Glomerular visceral epithelial cell (primary cell): ENCODE results near the gene NPDC1.

ENCODE experiments used
- DNase-seq: peaks from one replicate; pipeline ENCODE4 v3.0.0-alpha.2; 2016; ENCODE audit errors: extremely low spot score

NPDC1 gene

DNA sequence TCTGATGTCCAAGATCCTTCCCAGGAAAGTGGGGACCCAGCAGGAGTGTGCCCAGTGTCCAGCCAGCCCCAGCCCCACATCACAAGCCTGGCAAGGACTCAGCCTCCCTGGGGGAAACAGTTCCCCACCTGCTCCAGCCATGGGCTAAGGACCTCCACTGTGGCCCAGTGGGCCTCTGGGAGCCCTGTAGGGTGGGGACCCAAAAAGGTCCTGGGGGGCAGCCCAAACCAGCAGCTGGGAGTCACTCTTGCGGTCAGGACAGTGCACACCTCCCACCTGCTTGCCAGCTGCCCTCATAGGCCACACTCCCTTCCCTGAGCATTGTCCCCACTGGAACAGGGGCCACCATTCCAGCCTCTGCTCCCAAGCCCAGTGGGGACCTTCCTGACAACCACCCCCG is 19.6 kb downstream of the NPDC1 start:
- no peak for DNase-seq

DNA sequence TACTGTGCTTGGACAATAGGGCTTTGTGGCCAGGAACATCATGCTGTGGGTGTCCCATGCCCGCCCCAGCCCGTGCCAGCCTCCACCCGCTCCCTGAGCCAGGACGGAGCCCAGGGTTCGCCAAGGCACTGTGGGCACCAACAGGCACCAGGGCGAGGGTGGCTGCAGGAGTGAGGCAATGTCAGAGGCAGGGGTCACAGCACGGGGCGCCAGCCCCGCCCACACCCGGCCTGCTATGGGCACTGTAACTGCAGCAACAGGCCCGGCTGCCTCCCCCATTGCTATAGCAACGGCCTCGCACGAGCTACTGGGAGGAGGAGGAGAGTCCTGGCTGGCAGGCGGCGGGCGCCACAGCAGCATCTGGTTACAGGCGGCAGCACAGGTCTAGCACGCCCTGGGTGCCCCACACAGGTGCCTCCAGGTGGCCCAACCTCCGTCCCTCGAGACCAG is 20.4 kb downstream of the NPDC1 start:
- DNase-seq, result no peak

DNA sequence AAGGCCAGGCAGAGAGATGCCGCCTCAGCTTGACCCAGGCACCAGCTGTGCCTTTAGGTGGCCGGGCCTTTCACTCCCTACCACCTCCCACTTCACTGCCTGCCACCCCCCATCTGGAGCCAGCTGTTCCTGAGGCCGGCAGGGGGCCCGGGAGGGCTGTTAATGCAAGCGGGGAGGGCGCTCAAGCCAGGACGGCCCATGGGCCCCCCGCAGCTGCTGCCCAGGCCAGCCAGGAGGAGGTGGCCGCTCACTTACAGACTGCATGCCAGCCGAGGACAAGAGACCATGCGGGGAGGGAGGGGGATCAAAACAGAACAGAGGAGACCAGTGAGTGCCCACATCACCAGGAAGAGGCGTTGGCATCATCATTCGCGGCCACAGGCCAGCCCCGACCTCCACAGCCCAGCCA is 22.4 kb downstream of the NPDC1 start:
- DNase-seq, result no peak

DNA sequence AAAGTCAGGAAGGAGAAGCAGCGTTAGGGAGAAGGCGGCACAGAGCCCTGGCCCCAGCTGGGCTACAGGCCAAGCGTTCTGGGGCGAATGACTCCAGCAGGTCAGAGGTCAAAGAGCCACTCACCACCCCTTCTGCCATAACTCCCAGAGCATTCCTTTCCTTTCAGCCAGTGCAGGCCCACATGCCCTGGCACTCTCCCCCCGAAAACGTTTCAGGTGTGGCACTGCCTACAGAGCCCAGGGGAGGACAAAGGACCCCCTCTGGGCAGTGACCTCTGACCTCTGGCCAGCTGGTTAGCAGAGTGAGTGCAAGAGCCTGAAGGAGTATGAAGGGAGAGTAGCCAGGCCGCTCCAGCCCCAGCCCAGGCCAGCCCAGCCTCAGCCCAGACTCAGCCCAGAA is 22.8 kb downstream of the NPDC1 start:
- no peak for DNase-seq

DNA sequence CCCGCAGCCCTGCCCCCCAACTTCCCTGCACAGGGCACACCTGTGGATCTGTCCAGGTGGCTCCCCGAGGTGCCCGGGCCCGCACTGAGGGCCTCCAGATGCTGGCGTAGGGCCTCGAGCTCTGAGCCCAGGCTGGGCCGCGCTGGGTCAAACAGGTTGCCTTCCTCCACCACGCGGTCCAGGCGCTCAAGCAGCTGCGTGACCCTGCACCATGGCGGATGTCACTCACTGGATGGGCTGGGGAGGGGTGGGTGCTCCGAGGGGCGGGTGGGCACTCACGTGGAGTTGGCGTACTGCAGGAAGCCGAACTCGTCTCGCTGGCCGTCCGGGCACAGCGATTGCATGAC is 23.3 kb downstream of the NPDC1 start:
- DNase-seq, result no peak

DNA sequence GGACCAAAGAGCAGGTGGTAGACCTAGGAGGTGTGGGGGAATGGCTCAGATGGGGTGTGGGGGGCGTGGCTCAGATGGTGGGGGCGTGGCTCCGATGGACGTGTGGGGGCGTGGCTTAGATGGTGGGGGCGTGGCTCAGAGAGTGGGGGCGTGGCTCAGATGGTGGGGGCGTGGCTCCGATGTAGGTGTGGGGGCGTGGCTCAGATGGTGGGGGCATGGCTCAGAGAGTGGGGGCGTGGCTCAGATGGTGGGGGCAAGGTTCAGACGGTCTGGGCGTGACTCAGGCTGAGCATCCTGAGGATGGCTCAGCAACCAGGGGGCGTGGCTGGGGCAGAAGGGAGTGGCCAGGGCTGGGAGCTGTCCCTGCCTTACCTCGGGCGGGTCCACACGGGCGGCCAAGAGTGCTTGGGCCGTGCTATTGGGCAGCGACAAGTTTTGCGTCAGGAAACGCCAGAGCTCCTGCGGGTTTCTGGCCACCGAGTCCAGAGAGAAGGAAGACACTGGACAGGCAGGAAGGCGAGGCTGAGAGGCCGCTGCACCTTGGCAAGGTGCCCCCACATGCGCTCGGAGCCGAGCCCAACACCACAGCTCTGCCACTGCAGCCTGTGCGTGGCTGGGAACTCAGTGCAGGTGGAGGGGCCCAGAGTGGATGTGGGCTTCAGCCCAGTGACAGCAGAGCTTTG is 23.9 kb downstream of the NPDC1 start:
- peak; percentile 71 for DNase-seq

DNA sequence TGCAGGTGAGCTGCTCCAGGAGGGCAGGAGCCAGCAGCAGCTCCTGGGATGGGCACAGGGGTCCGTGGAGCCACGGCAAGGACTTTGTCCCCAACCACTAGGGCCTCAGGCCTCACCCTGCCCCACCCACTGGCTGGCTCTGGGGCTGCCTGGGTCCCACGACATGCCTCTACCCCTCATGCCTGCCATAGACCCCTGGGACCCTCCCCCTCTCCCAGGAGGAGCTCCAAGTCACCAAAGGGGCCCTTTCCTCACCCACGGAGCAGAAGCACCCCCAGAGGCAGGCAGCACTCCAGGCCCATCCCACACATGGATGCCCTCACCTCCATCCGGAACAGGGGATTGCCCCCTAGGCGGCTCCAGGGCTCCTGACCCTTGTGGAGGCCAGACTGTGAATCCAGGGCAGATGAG is 24.4 kb downstream of the NPDC1 start:
- DNase-seq, result no peak

DNA sequence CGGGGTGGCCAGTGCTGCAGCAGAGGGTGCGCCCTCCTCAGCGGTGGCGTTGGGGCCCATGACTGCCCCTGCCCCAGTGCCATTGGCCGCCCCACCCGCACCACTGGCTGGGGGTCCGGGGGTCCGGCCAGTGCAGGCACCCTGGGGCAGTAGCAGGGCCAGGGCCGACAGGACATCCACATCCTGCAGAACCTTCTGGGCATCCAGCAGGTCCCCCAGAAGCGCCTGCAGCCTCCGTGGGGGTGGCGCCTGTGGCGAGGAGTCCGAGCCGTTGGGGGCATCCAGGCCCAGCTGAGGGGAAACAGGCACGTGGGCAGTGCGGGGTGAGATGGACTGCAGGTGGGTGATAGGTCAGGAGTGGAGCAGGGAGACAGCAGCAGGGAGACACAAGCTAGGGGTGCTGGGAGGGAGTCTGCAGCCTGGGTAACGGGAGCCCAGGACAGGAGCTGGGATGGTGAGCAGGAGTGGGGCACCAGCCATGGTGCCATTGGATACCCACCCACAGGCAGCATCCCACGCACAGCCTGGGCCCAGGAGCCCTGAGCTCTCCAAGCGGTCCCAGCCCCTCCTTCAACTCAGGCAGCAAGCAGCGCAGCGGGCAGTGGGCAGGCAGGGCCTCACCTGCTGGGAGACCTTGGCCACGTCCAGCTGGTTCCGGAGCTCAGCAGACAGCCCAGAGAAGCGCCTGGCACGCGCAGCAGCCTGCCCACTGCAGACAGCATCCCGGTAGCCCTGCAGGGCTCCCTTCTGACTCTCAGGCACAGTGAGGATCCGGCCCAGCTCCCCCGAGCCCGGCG is 25.0 kb downstream of the NPDC1 start:
- no peak for DNase-seq

DNA sequence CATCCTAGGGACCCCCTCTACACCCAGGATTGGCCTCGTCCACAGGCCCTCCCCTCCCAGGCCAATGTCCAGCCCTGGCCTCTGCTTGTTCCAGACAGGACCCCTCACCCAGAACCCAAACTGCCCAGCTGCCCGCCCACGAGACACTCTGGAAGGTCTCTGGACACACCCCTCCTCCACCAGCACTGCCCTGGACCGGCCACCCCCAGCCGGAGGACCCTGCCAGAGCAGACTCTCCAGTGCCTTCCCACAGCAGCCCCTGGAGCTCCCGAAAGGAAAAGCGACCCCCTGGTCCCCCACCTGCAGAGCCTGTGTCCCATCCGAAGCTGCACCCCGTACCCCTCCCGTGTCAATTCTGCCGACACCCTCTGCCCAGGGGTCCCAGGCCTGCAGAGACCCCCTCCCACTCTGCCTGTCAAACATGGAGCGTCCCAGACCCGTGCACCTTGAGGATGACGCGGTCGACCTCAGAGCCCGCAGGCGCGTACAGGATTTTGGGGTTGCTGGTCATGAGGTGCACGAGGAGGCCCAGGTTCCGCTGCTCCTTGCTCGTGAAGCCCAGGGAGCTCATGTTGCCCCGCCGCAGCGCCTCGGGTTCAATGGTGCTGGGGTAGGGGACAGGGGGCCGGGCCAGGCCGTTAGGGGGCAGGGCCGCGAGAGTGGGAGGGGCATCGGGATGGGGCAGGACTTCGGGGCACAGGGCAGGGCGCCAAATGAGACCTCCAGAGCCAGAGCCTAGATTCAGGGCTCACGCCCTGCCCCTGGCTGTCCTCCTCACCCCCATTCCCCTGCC is 25.9 kb downstream of the NPDC1 start:
- DNase-seq, result no peak

DNA sequence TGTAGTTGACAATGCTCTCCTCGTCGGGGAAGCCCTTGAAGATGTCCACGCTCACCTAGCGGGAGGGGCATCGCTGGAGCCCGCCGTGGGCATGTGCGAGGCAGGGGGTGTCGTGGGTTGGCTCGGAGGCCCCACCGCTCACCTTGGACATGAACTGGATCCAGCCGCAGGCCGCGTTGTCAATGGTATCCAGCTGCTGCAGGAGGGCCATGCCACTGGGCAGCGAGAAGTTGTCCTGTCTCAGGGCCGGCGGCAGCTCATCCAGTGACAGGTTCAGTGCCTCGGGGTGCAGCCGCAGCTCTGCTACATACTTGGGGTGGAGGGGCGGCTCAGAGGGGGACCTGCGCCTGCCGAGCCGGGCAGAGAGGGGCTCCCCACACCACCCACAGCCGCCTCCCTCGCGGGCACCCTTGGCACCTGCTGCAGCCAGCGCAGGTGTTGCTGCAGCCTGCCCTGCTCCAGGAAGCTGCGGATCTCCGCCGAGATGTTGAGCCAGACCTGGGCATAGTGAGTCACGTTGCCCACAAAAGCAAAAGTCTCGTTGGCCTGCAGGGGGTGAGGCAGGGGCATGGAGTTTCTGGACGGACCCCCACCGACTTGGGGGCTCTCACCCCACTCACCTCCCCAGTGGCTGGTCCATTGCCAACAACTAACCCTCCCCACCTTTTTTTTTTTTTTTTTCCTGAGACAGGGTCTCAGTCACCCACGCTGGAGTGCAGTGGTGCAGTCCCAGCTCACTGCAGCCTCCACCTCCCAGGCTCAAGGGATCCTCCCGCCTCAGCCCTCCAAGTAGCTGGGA is 27.0 kb downstream of the NPDC1 start:
- no peak for DNase-seq

DNA sequence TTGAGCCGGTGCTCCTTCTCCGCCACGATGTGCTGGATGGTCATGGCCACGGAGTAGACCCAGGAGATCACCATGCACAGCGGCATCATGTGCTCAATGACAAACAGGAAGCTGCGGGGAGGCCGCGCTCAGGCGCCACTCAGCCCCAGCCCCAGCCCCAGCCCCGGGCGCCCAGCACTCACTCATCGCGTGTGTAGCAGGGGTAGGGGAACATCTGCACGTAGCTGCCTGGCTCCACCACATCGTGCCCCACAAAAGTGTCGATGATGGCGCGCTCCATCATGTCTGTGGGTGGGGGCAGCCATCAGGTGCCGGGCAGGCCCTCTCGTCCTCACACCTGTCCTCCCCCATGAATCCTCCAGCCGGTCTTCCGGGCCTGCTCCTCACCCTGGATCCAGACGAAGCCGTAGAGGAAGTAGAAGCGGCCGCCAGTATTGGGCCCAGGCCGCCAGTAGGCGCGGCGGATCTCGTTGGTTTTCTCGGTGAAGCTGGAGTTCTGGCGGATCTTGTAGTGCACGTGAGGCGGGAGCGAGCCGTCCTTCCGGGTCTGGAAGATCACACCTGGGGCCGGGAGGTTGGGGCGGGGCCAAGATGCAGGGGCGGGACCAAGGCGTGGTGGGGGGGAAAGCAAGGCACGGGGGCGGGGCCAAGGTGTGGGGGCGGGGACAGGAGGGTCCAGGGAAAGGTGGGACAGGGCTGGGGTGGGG is 28.0 kb downstream of the NPDC1 start:
- no peak for DNase-seq

DNA sequence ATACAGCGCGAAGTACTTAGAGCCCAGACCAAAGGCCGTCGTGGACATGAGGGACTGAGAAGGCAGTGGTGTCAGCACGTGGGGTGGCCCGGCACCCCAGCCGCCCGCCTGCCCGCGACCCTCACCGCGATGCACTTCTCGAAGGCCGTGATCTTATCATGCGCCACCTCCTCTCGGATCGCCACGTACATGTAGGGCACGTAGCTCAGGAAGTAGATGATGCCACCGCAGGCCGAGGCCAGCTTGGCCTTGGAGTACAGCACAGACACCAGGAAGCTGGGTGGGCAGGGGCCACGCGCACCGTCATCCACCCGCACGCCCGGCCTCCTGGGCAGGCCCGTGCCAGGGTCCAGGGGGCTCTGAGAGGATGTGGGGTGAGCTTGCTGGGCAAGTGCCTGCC is 28.9 kb downstream of the NPDC1 start:
- DNase-seq, result no peak

DNA sequence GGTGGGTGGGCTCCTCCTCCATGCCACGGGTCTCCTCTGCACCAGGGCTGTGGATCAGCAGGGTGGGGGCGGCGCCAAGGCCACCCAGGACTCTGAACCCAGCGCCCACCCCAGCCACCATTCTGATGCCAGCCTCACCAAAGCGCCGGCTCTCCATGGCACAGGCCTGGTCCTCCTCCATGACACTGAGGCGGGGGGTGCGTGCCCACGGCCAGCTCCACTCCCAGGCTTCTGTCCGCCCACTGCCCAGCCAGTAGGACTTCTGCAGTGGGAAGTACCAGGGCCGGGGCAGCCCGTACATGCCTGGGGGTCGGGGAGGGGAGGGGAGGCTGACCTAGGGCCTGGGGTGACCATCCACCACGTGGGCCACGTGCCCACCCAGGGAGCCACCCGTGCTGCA is 29.5 kb downstream of the NPDC1 start:
- no peak for DNase-seq

DNA sequence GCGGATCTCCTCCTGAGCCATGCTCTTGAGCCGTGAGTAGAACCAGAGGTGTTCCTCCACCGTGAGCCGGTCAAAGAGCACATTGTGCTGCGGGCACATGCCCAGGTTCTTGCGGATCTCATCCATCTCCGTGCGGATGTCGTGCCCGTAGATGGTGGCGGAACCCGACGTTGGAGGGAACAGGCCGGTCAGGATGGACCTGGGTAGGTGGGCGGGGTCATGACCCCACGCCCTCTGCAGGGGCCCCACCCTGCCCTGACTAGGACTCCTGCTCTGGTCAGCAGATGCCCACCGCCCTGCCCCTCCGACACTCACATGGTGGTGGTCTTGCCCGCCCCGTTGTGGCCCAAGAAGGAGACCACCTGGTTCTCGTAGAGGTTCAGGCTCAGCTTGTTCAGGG is 30.0 kb downstream of the NPDC1 start:
- no peak for DNase-seq

DNA sequence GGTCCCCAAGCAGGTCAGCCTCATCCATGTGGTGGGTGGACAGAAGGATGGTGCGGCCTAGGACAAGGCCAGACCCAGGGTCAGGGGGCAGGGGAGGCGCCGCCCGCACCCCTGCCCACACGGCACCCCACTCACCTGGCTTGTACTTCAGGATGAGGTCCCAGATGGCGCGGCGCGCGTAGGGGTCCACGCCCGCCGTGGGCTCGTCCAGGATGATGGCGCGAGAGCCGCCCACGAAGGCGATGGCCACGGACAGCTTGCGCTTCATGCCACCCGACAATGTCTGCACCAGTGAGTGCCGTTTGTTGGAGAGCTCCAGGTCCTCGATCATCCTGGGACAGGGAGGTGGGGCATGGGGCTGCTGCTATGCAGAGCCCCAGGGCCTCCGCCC is 30.4 kb downstream of the NPDC1 start:
- no peak for DNase-seq

DNA sequence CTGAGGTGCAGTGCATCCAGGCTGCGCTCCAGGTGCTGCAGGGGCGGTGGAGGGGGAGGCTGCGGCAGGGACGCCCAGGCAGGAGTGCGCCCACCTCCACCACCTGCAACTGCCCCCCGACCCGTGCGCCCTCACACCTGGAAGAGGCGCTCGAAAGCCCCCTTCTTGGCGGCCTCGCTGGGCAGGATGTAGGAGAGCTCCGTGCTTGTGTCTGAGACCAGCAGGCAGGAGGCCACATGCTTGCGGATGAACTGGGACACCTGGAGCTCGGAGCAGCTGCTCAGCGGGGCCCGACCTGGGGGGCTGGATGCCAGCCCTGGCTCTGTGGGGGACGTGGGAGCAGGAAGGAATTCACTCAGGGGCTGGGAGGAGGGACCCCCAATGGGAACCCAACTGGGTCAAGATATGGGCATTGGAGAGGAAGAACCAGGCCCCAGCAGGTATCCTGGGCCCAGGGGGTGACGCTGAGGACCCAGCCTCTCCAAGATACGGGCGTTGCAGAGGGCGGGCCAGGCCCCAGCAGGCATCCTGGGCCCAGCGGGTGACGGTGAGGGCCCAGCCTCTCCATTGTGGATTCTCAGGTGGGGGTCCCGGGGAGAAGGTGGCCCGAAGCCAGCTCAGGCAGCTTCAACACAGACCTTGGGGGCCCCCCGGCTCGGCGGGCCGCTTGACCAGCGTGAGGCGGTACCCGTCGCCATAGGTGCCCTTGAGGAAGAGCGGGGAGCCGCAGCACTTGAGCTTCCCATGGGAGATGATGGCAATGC is 31.0 kb downstream of the NPDC1 start:
- no peak for DNase-seq

DNA sequence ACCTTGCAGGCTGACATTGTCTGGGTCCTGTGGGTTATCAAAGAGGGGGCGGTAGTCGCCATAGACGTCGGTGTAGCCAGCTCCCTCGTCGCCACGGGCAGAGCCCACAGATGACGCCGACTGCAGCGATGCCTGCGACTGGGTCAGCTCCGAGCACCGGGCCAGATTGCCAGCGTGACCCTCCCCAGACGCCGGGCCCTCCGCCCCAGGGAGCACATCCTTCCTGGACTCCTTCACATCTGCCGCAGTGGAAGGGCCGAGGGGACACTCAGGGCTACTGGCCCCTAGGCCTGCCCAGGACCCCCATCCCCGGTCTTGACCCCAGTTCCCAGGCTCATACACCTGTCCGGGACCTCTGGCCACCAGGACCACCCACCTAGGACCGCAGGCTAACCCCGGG is 31.8 kb downstream of the NPDC1 start:
- DNase-seq, result no peak

DNA sequence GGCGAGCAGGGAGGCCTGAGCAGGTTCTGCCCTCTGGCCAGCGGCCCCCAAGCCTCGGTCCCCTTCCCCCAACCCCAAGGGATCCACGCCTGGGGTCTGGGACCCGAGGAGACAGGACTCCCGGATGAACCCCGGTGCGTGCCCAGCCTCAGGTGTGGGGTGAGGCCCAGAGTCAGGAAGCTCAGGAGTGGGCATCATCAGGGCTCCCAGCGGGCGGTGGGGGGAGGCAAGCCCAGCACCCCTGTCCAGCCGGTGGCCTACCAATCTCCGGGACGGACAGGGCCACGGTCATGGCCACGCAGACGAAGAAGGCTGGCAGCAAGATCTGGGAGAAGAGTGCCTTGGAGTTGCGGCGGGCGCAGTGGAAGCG is 32.4 kb downstream of the NPDC1 start:
- no peak for DNase-seq

DNA sequence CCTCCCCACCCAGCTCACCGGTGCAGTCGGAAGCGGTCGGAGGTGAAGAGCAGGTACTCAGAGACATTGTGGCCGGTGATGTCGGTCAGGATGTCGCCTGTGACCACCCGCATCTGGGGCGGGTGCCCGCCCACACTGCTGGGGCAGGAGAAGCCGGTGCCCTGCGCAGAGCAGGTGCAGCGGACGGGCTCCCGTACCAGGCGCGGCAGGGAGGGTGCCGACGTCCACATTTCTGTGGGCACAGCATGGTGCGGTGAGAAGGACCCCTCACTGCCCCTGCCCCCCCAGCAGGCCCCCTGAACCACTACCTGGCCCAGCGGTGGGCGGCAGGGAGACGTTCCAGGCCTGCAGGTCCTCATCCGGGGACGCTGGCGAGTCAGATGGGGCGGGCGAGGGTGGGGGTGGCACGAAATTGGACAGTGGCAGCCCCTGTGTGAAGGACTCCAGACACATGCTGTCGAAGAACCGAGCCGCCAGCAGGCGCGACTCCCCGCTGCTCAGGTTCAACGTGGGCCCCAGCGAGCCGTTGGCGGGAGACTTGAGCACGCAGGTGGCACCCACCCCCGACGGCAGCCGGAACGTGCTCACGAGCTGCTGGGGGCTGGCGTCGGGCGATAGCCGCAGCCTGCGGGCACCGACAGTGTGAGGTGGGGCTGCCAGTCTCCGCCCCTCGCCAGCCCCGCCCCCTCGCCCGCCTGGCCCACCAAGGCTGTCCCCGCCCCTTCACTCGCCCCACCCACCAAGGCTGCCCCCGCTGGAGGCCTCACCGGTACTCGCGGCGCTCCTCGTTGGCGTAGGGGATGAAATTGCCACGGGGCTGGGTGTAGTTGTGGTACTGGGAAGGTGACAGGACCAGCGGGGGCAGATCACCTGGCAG is 33.0 kb downstream of the NPDC1 start:
- no peak for DNase-seq
